Neural cell (in vitro differentiated cells): ENCODE data around the gene SLC8A3. TPM values are rescaled to one million over a fixed set of nuclear protein-coding genes. Genes with fewer than 3 reads are reported as not detected.

Experiments used
- H2AFZ ChIP-seq: fragments of 200-600, 300-800 bp; sonication (generic), shearing (Covaris generic); 2 replicates; pipeline ENCODE4 v1.6.0; 2014; ENCODE audit warnings: low read depth, mild to moderate bottlenecking, antibody characterized with exemption, low read length, moderate library complexity
- H3F3A ChIP-seq: fragments of 200-600 bp; shearing (Covaris generic); 2 replicates; pipeline ENCODE4 v1.6.1; 2016; ENCODE audit warnings: mild to moderate bottlenecking, moderate library complexity, mixed read lengths, antibody characterized with exemption, low read length; ENCODE audit not compliant: insufficient read depth, poor library complexity, severe bottlenecking
- H3K27ac ChIP-seq: fragments of 200-600, 300-800 bp; sonication (generic), shearing (Covaris generic); 2 replicates; pipeline ENCODE4 v1.5.1; 2014; ENCODE audit warnings: mild to moderate bottlenecking, low read length, moderate library complexity
- H3K27me3 ChIP-seq: fragments of 300-800, 200-600 bp; sonication (generic), shearing (Covaris generic); 2 replicates; pipeline ENCODE4 v1.6.0; 2014; ENCODE audit warnings: mild to moderate bottlenecking, low read depth, low read length, moderate library complexity; ENCODE audit not compliant: insufficient read depth
- H3K36me3 ChIP-seq: fragments of 300-800, 200-600 bp; sonication (generic), shearing (Covaris generic); 2 replicates; pipeline ENCODE4 v1.5.1; 2014; ENCODE audit warnings: mild to moderate bottlenecking, antibody characterized with exemption, low read length, moderate library complexity; ENCODE audit not compliant: insufficient read depth
- H3K4me2 ChIP-seq: fragments of 300-800, 200-600 bp; sonication (generic), shearing (Covaris generic); 2 replicates; pipeline ENCODE4 v1.6.0; 2014; ENCODE audit warnings: mild to moderate bottlenecking, low read length
- H3K4me3 ChIP-seq: fragments of 300-800, 200-600 bp; sonication (generic), shearing (Covaris generic); 2 replicates; pipeline ENCODE4 v1.5.1; 2014; ENCODE audit warnings: mild to moderate bottlenecking, low read length, moderate library complexity
- H3K79me2 ChIP-seq: fragments of 200-600 bp; shearing (Covaris generic); replicated peaks from 2 replicates; pipeline ENCODE4 v1.6.0; 2014; ENCODE audit warnings: mild to moderate bottlenecking, low read length, moderate library complexity; ENCODE audit not compliant: insufficient read depth
- H3K9ac ChIP-seq: fragments of 300-800, 200-600 bp; sonication (generic), shearing (Covaris generic); 2 replicates; pipeline ENCODE4 v1.6.1; 2016; ENCODE audit warnings: mild to moderate bottlenecking, low read length, mixed read lengths
- H3K9me2 ChIP-seq: fragments of 200-600 bp; shearing (Covaris generic); 2 replicates; pipeline ENCODE4 v1.6.1; 2016; ENCODE audit warnings: mild to moderate bottlenecking, low read length, mixed read lengths; ENCODE audit not compliant: insufficient read depth
- H3K9me3 ChIP-seq: fragments of 200-600, 300-800 bp; sonication (generic), shearing (Covaris generic); 2 replicates; pipeline ENCODE4 v1.6.1; 2016; ENCODE audit warnings: mild to moderate bottlenecking, mixed run types, low read length, moderate library complexity, mixed read lengths
- H4K20me1 ChIP-seq: fragments of 200-600 bp; shearing (Covaris generic); 2 replicates; pipeline ENCODE4 v1.6.1; 2016; ENCODE audit warnings: mild to moderate bottlenecking, mixed run types; ENCODE audit not compliant: insufficient read depth
- CTCF ChIP-seq: fragments of 450-650 bp; IDR thresholded peaks from 2 replicates; pipeline ENCODE4 v1.5.1; 2014; ENCODE audit warnings: antibody characterized with exemption, mild to moderate bottlenecking, moderate library complexity; ENCODE audit not compliant: poor library complexity, severe bottlenecking
- EP300 ChIP-seq: fragments of 450-650 bp; conservative IDR thresholded peaks from 2 replicates; pipeline ENCODE4 v1.6.1; 2014; ENCODE audit warnings: antibody characterized with exemption, mild to moderate bottlenecking, moderate library complexity; ENCODE audit not compliant: poor library complexity, severe bottlenecking
- EZH2 ChIP-seq: fragments of 200-600, 300-800 bp; shearing (Covaris generic), sonication (generic); IDR thresholded peaks from 2 replicates; pipeline ENCODE4 v1.6.1; 2014; ENCODE audit warnings: antibody characterized with exemption, low read length, borderline replicate concordance, mild to moderate bottlenecking; ENCODE audit not compliant: insufficient read depth, poor library complexity, severe bottlenecking
- MXI1 ChIP-seq: fragments of 450-650 bp; conservative IDR thresholded peaks from 2 replicates; pipeline ENCODE4 v1.6.1; 2014; ENCODE audit warnings: antibody characterized with exemption, mild to moderate bottlenecking; ENCODE audit not compliant: poor library complexity, severe bottlenecking
- POLR2AphosphoS5 ChIP-seq: IDR thresholded peaks from 2 replicates; pipeline ENCODE4 v1.6.1; 2012
- RAD21 ChIP-seq: fragments of 450-650 bp; conservative IDR thresholded peaks from 2 replicates; pipeline ENCODE4 v1.6.1; 2014; ENCODE audit warnings: antibody characterized with exemption, mild to moderate bottlenecking, moderate library complexity
- REST ChIP-seq: IDR thresholded peaks from 2 replicates; pipeline ENCODE4 v1.6.1; 2012; ENCODE audit warnings: borderline replicate concordance
- SMC3 ChIP-seq: fragments of 450-650 bp; conservative IDR thresholded peaks from 2 replicates; pipeline ENCODE4 v1.6.1; 2014; ENCODE audit warnings: antibody characterized with exemption, mild to moderate bottlenecking, moderate library complexity; ENCODE audit not compliant: poor library complexity
- TAF1 ChIP-seq: IDR thresholded peaks from 2 replicates; pipeline ENCODE4 v1.6.1; 2012; ENCODE audit warnings: low read depth
- polyA plus RNA-seq: library from polyadenylated mRNA; depleted of rRNA; stranded (reverse); fragments of >200 nt; gene quantifications from 2 replicates; pipeline ENCODE4 v1.2.3, GENCODE V29; 2014

SLC8A3 gene
- polyA plus RNA-seq, 1 donor from 2014 or later: 2.9 TPM

- no peak overlapping the region for H3K9ac ChIP-seq
- no peaks in the 10 kb centered on the region for H3K27me3 ChIP-seq
- no peaks in the 10 kb centered on the region for H3K36me3 ChIP-seq
- no peak for TF ChIP-seq SMC3
- no peak for TF ChIP-seq EP300
- TF ChIP-seq REST: no peak
- TF ChIP-seq RAD21: no peak
- TF ChIP-seq EZH2: no peak
- TF ChIP-seq POLR2AphosphoS5: no peak
- H3K4me3 ChIP-seq: no peak overlapping the region
- no peak overlapping the region for H2AFZ ChIP-seq
- no peaks in the 10 kb centered on the region for H3K9me2 ChIP-seq
- no peak overlapping the region for H3K27ac ChIP-seq
- H3K4me2 ChIP-seq: no peak overlapping the region
- H4K20me1 ChIP-seq: no peaks in the 10 kb centered on the region
- no peaks in the 10 kb centered on the region for H3K9me3 ChIP-seq
- H3F3A ChIP-seq: no peaks in the 10 kb centered on the region
- no peaks in the 10 kb centered on the region for H3K79me2 ChIP-seq
Measured at GRCh38 chr14:70213721-70214282, 25.1 kb upstream of the SLC8A3 start.

GRCh38 chr14:70212752-70213151 lies 24.0 kb upstream of the SLC8A3 start:
- no peaks in the 10 kb centered on the region for H3F3A ChIP-seq
- no peak overlapping the region for H3K27ac ChIP-seq
- no peak overlapping the region for H3K9ac ChIP-seq
- no peaks in the 10 kb centered on the region for H3K79me2 ChIP-seq
- TF ChIP-seq EZH2 (no peak), TAF1 (no peak), REST (no peak), RAD21 (no peak), MXI1 (no peak), SMC3 (no peak), POLR2AphosphoS5 (no peak), CTCF (no peak)
- H3K4me2 ChIP-seq: no peak overlapping the region
- no peaks in the 10 kb centered on the region for H3K9me2 ChIP-seq
- H3K36me3 ChIP-seq: no peaks in the 10 kb centered on the region
- H2AFZ ChIP-seq: no peak overlapping the region
- H4K20me1 ChIP-seq: no peaks in the 10 kb centered on the region
- no peak overlapping the region for H3K4me3 ChIP-seq
- H3K9me3 ChIP-seq: no peaks in the 10 kb centered on the region
- no peaks in the 10 kb centered on the region for H3K27me3 ChIP-seq
